ENCODE measurements around the gene BRD3. TPM values are rescaled to one million over a fixed set of nuclear protein-coding genes. Genes with fewer than 3 reads are reported as not detected.

The BRD3 gene
- total RNA-seq, 4 donors from 2014 or later, result 13.7 to 39.9 (median 18.7) TPM

GRCh38 chr9:133980864-133981588, 86.8 kb downstream of the BRD3 start:
- DNase-seq (ENCODE audit: low spot score), result no peak
- TF ChIP-seq CTCF (IDR thresholded peaks at IDR 0.05), result no peak
- ATAC-seq (ENCODE audit: low FRiP score), result no peak

Other genes with a start within 250 kb of the BRD3 start
- gene VAV2, start 75.7 kb downstream of the BRD3 start, total RNA-seq, result 10 to 100 TPM in 1 of 4 donors, 1 to 10 TPM in 3; 4.0 to 10.9 (median 6.2) TPM
- gene BRD3OS, start 42.5 kb downstream of the BRD3 start, total RNA-seq, result 10 to 100 TPM in 2 of 4 donors, 1 to 10 TPM in 2; 8.8 to 18.3 (median 12.9) TPM
- 10 to 100 TPM; 16.1 to 28.2 (median 19.7) TPM for gene WDR5, start 68.1 kb upstream of the BRD3 start, total RNA-seq
- gene RNU6ATAC, start 96.5 kb upstream of the BRD3 start, total RNA-seq, result not detected

All from omental fat pad (tissue), 4 donors.